ENCODE measurements around the gene NMB. TPM values are rescaled to one million over a fixed set of nuclear protein-coding genes. Genes with fewer than 3 reads are reported as not detected.

NMB gene
- total RNA-seq, 2 donors from 2014 or later = 2.9 to 8.0 TPM

DNA sequence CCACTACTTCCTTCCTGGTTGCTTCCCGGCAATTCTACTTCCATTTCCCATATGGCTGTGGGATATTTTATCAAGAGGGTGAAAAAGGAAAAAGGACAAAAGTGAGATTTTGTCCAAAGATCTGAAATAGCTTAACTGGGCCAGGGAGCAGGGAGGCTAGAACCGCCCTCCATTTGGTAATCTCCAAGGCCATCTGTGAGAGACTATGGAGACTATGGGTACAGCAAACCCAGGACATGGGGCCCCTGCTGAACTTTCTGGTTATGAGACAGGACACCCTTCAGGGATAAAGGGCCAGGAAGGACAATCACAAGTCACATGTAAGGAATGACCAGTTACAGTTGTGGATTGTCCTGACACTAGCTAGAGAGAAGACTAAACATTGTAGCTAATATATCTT is 32.9 kb downstream of the NMB start:
- peaks cover 0 to 3% of the 10 kb centered on the region in 2 donors for H3K4me1 ChIP-seq (ENCODE audit: control insufficient read depth in 1 of 2, low read depth in 2 of 2)
- DNase-seq (ENCODE audit: low spot score) (no peak), ATAC-seq (ENCODE audit: insufficient number of reproducible peaks, low FRiP score, low read depth) (no peak)
- H3K27me3 ChIP-seq (replicated peaks; ENCODE audit: insufficient read depth) = no peaks in the 10 kb centered on the region
- H3K4me3 ChIP-seq = no peak overlapping the region
- peaks cover 10% of the 10 kb centered on the region for H3K36me3 ChIP-seq
- peaks cover 17% of the 10 kb centered on the region for H3K9me3 ChIP-seq
- TF ChIP-seq CTCF (IDR thresholded peaks at IDR 0.05) = no peak
- no peak overlapping the region for H3K27ac ChIP-seq

GRCh38 chr15:84624359-84624758 is 33.6 kb downstream of the NMB start:
- H3K36me3 ChIP-seq = peaks cover 10% of the 10 kb centered on the region
- ATAC-seq (ENCODE audit: insufficient number of reproducible peaks, low FRiP score, low read depth) = no peak

DNA sequence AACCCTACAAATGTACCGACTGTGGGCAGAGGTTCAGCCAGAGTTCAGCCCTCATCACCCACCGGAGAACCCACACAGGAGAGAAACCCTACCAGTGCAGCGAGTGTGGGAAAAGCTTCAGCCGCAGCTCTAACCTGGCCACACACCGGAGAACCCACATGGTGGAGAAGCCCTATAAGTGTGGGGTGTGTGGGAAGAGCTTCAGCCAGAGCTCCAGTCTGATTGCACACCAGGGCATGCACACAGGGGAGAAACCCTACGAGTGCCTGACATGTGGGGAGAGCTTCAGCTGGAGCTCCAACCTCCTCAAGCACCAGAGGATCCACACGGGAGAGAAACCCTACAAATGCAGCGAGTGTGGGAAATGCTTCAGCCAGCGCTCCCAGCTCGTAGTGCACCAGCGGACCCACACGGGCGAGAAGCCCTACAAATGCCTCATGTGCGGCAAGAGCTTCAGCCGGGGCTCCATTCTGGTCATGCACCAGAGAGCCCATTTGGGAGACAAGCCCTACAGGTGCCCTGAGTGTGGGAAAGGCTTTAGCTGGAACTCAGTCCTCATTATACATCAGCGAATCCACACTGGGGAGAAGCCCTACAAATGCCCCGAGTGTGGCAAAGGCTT is 36.5 kb downstream of the NMB start:
- no peak overlapping the region for H3K4me3 ChIP-seq
- H3K27ac ChIP-seq = no peak overlapping the region
- no peak for DNase-seq (ENCODE audit: low spot score)
- TF ChIP-seq CTCF (IDR thresholded peaks at IDR 0.05) = no peak
- ATAC-seq (ENCODE audit: insufficient number of reproducible peaks, low FRiP score, low read depth) = no peak
- H3K36me3 ChIP-seq = peaks cover 10% of the 10 kb centered on the region
- peaks cover 17% of the 10 kb centered on the region for H3K9me3 ChIP-seq
- no peaks in the 10 kb centered on the region for H3K27me3 ChIP-seq (replicated peaks; ENCODE audit: insufficient read depth)
- H3K4me1 ChIP-seq (ENCODE audit: control insufficient read depth in 1 of 2, low read depth in 2 of 2) = peaks cover 0 to 3% of the 10 kb centered on the region in 2 donors

More at GRCh38 chr15:84624359-84624758, 33.6 kb downstream of the NMB start:
- Histone ChIP-seq H3K9me3 (peaks cover 17% of the 10 kb centered on the region), H3K4me1 (ENCODE audit: control insufficient read depth in 1 of 2, low read depth in 2 of 2) (no peaks in the 10 kb centered on the region), H3K4me3 (no peak overlapping the region), H3K27ac (no peak overlapping the region), H3K27me3 (replicated peaks; ENCODE audit: insufficient read depth) (no peaks in the 10 kb centered on the region)
- TF ChIP-seq CTCF (IDR thresholded peaks at IDR 0.05) = no peak
- no peak for DNase-seq (ENCODE audit: low spot score)

DNA sequence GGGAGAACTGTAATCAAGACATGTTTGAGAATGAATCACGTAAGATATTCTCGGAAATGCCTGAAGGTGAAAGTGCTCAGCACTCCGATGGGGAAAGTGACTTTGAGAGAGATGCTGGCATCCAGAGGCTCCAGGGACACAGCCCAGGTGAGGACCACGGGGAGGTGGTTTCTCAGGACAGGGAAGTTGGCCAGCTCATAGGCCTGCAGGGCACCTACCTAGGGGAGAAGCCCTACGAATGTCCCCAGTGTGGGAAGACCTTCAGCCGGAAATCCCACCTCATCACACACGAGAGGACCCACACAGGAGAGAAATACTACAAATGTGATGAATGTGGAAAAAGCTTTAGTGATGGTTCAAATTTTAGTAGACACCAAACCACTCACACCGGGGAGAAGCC is 37.4 kb downstream of the NMB start:
- peaks cover 17% of the 10 kb centered on the region for H3K9me3 ChIP-seq
- DNase-seq (ENCODE audit: low spot score) (no peak), ATAC-seq (ENCODE audit: insufficient number of reproducible peaks, low FRiP score, low read depth) (no peak)
- H3K27ac ChIP-seq = no peak overlapping the region
- no peak for TF ChIP-seq CTCF (IDR thresholded peaks at IDR 0.05)
- H3K4me3 ChIP-seq = no peak overlapping the region
- no peaks in the 10 kb centered on the region for H3K27me3 ChIP-seq (replicated peaks; ENCODE audit: insufficient read depth)
- peaks cover 10% of the 10 kb centered on the region for H3K36me3 ChIP-seq
- H3K4me1 ChIP-seq (ENCODE audit: control insufficient read depth in 1 of 2, low read depth in 2 of 2) = peaks cover 0 to 4% of the 10 kb centered on the region in 2 donors

DNA sequence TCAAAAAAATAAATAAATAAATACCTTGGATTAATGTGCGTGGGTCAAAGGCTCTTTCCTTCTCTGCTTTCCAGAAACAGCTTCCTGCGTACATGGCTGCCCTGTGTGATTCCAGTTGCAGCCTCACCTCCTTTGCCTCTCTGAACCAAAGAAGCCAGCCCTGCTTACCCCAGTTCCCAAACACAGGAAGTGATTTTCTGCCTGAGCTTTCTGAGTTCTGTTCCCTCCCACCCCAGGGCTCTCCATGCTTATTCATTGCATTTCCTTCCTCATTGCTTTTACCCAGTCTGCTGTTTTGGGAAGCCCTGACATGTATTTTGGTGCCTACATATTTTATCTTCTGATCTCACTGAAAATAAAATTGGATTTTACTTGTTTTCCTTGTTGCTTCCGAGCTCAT is 41.8 kb downstream of the NMB start:
- Histone ChIP-seq H3K4me3 (no peak overlapping the region), H3K9me3 (peaks cover 5% of the 10 kb centered on the region), H3K27me3 (replicated peaks; ENCODE audit: insufficient read depth) (no peaks in the 10 kb centered on the region), H3K36me3 (peaks cover 6% of the 10 kb centered on the region), H3K4me1 (ENCODE audit: control insufficient read depth in 1 of 2, low read depth in 2 of 2) (peaks cover 0 to 4% of the 10 kb centered on the region in 2 donors), H3K27ac (peak overlapping the region in 1 of 2 donors; percentile 36)
- DNase-seq (ENCODE audit: low spot score) = no peak
- no peak for ATAC-seq (ENCODE audit: insufficient number of reproducible peaks, low FRiP score, low read depth)
- no peak for TF ChIP-seq CTCF (IDR thresholded peaks at IDR 0.05)

All from thoracic aorta (tissue), 2 donors.